ENCODE results near the gene IQSEC3. TPM values are rescaled to one million over a fixed set of nuclear protein-coding genes. Genes with fewer than 3 reads are reported as not detected.

The IQSEC3 gene
- total RNA-seq, 1 donor: under 0.01 TPM

GRCh38 chr12:121647-122046 is 55.1 kb downstream of the IQSEC3 start:
- no peak for TF ChIP-seq CTCF (IDR thresholded peaks at IDR 0.05; ENCODE audit: insufficient read depth, low read depth, low read length)
- no peak overlapping the region for H3K4me3 ChIP-seq (ENCODE audit: low read depth, low read length)
- DNase-seq (ENCODE audit: low read depth): no peak

- DNase-seq (ENCODE audit: low read depth): no peak
- no peak for TF ChIP-seq CTCF (IDR thresholded peaks at IDR 0.05; ENCODE audit: insufficient read depth, low read depth, low read length)
These were observed 58.5 kb downstream of the IQSEC3 start for GRCh38 chr12:125075-125474.

GRCh38 chr12:125566-125965 is 59.0 kb downstream of the IQSEC3 start:
- TF ChIP-seq CTCF (IDR thresholded peaks at IDR 0.05; ENCODE audit: insufficient read depth, low read depth, low read length): no peak
- no peak for DNase-seq (ENCODE audit: low read depth)

More at GRCh38 chr12:125075-125474, 58.5 kb downstream of the IQSEC3 start:
- H3K4me3 ChIP-seq (ENCODE audit: low read depth, low read length): no peak overlapping the region

GRCh38 chr12:128079-128478 is 61.5 kb downstream of the IQSEC3 start:
- no peak for TF ChIP-seq CTCF (IDR thresholded peaks at IDR 0.05; ENCODE audit: insufficient read depth, low read depth, low read length)
- DNase-seq (ENCODE audit: low read depth): no peak
- no peak overlapping the region for H3K4me3 ChIP-seq (ENCODE audit: low read depth, low read length)

More at GRCh38 chr12:125566-125965, 59.0 kb downstream of the IQSEC3 start:
- no peak overlapping the region for H3K4me3 ChIP-seq (ENCODE audit: low read depth, low read length)

GRCh38 chr12:129001-129400 is 62.4 kb downstream of the IQSEC3 start:
- no peak for TF ChIP-seq CTCF (IDR thresholded peaks at IDR 0.05; ENCODE audit: insufficient read depth, low read depth, low read length)
- H3K4me3 ChIP-seq (ENCODE audit: low read depth, low read length): no peak overlapping the region
- DNase-seq (ENCODE audit: low read depth): no peak

GRCh38 chr12:130519-130918 is 64.0 kb downstream of the IQSEC3 start:
- DNase-seq (ENCODE audit: low read depth): no peak
- no peak for TF ChIP-seq CTCF (IDR thresholded peaks at IDR 0.05; ENCODE audit: insufficient read depth, low read depth, low read length)
- H3K4me3 ChIP-seq (ENCODE audit: low read depth, low read length): no peak overlapping the region

GRCh38 chr12:131008-131407 is 64.4 kb downstream of the IQSEC3 start:
- no peak for TF ChIP-seq CTCF (IDR thresholded peaks at IDR 0.05; ENCODE audit: insufficient read depth, low read depth, low read length)
- no peak for DNase-seq (ENCODE audit: low read depth)
- H3K4me3 ChIP-seq (ENCODE audit: low read depth, low read length): no peak overlapping the region

Data from fibroblast of villous mesenchyme (primary cell).